Fibroblast of lung (primary cell): ENCODE measurements around the gene UST.
"Not testable (repeated sequence)": the region's sequence is repeated elsewhere in the genome, so short reads cannot be mapped to it uniquely, and the experiment has no call there.

ENCODE experiments used
- CTCF ChIP-seq, 2 donors: IDR thresholded peaks in 1 of 2; conservative IDR thresholded peaks in 1 of 2; 1 replicate in 1 of 2; 2 replicates in 1 of 2; pipeline ENCODE4 v1.5.1; 2011 to 2012; ENCODE audit warnings: low read length in 2 of 2, control low read depth in 1 of 2, inconsistent platforms in 1 of 2, low read depth in 1 of 2, mild to moderate bottlenecking in 1 of 2
- EZH2 ChIP-seq: IDR thresholded peaks from 2 replicates; pipeline ENCODE4 v1.5.1; 2012; ENCODE audit warnings: low read length, control low read depth, mild to moderate bottlenecking; ENCODE audit errors: missing control alignments

- TF ChIP-seq CTCF (conservative IDR thresholded peaks at IDR 0.05 in 1 of 2, IDR thresholded peaks at IDR 0.05 in 1 of 2; ENCODE audit: low read depth in 1 of 2, low read length in 2 of 2); EZH2: not testable (repeated sequence)
Observed at GRCh38 chr6:148864132-148864531, 117.3 kb downstream of the UST start.
